Measurements from ENCODE around the gene VASH2. TPM values are rescaled to one million over a fixed set of nuclear protein-coding genes. Genes with fewer than 3 reads are reported as not detected.
"Not testable (repeated sequence)": the region's sequence is repeated elsewhere in the genome, so short reads cannot be mapped to it uniquely, and the experiment has no call there.

VASH2 gene
- total and polyA plus RNA-seq, 2 of the 8 experiments (the other 6 are each of a cell fraction or from before 2014, with no cell fraction given) = 44.0 to 187 TPM

DNA sequence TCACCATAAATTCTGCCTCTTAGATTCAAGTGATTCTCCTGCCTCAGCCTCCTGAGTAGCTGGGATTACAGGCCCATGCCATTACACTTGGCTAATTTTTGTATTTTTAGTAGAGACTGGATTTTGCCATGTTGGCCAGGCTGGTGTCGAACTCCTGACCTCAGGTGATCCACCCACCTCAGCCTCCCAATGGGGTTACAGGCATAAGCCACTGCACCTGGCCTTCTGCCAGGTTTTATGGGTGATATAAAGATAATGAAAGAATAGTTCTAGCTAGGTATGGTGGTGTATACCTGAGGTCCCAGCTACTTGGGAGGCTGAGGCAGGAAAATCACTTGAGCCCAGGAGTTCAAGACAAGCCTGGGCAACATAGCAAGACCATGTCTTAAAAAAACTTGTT, 14.7 kb downstream of the VASH2 start:
- not testable (repeated sequence) for H2BK120ac ChIP-seq (replicated peaks; ENCODE audit: low read depth, low read length); DNase-seq (ENCODE audit: low read depth in 1 of 2, low spot score in 2 of 2); H3K27me3 ChIP-seq (replicated peaks in 1 of 4; ENCODE audit: control insufficient read depth in 3 of 4, extremely low read depth in 1 of 4, insufficient read depth in 3 of 4, low read length in 3 of 4); H3K4me2 ChIP-seq (ENCODE audit: insufficient read depth in 1 of 2, low read depth in 2 of 2, low read length in 2 of 2); H3K56ac ChIP-seq (replicated peaks; ENCODE audit: insufficient read length, low read depth, low read length); H3K23me2 ChIP-seq (ENCODE audit: low read depth, low read length); H3K18ac ChIP-seq (ENCODE audit: extremely low read depth, low read length); H3K9me3 ChIP-seq (ENCODE audit: insufficient read depth in 2 of 2, low read depth in 1 of 2, low read length in 1 of 2); H3K14ac ChIP-seq (ENCODE audit: insufficient read length); H3K79me2 ChIP-seq (ENCODE audit: control insufficient read depth in 1 of 2, insufficient read depth in 2 of 2, low read length in 2 of 2); H2BK5ac ChIP-seq (ENCODE audit: low read depth, low read length); H3K4me3 ChIP-seq (ENCODE audit: extremely low read depth in 1 of 4, insufficient read depth in 2 of 4, low read depth in 3 of 4, low read length in 4 of 4); H2BK12ac ChIP-seq (ENCODE audit: low read depth, low read length); H4K5ac ChIP-seq (ENCODE audit: insufficient read length, low read depth, low read length); FAIRE-seq; H2BK20ac ChIP-seq (ENCODE audit: low read length); H3K79me1 ChIP-seq (ENCODE audit: low read depth, low read length); H3K27ac ChIP-seq (ENCODE audit: low read depth, low read length); H4K91ac ChIP-seq (replicated peaks; ENCODE audit: insufficient read length, low read length); H4K8ac ChIP-seq (ENCODE audit: extremely low read depth, insufficient read depth, low read length); H3K9ac ChIP-seq (replicated peaks in 1 of 4; ENCODE audit: extremely low read depth in 1 of 4, low read depth in 3 of 4, low read length in 3 of 4); H2BK15ac ChIP-seq (ENCODE audit: low read length); H2AK5ac ChIP-seq (ENCODE audit: low read depth, low read length); H2AFZ ChIP-seq (ENCODE audit: low read length); H4K20me1 ChIP-seq (replicated peaks in 1 of 2; ENCODE audit: control insufficient read depth in 1 of 2, insufficient read depth in 2 of 2, low read length in 2 of 2); H3K23ac ChIP-seq (ENCODE audit: insufficient read length); H3K4ac ChIP-seq (replicated peaks; ENCODE audit: insufficient read length, low read depth, low read length)
- CTCF ChIA-PET (ENCODE audit: partially characterized antibody) = interaction anchor here (0.8 to 4.8 kb wide), 8 partner anchors 10 to 49 kb away, joined by 3 to 52 read pairs (median 8); no protein-coding TSS in a partner anchor
- peaks cover 42 to 95% (median 76%) of the 10 kb centered on the region in 4 experiments for H3K36me3 ChIP-seq (ENCODE audit: control insufficient read depth in 2 of 4, insufficient read depth in 4 of 4, low read length in 3 of 4)
- H3K4me1 ChIP-seq (replicated peaks in 1 of 4; ENCODE audit: control insufficient read depth in 3 of 4, insufficient read depth in 4 of 4, low read length in 3 of 4) = peaks cover 0 to 20% (median 8%) of the 10 kb centered on the region in 4 experiments; a peak in 6 of 7 replicates
- 100% methylated on average over 1 of the region's 1 CpG; no CpG with 5 or more reads in 1 of the 2 experiments for WGBS, 2 experiments (ENCODE audit: extremely low coverage in 1 of 2, insufficient coverage in 1 of 2, insufficient read length in 1 of 2, insufficient replicate concordance in 2 of 2, low coverage in 1 of 2, low lambda C conversion rate in 2 of 2, missing lambda C conversion rate in 1 of 2)
- POLR2A ChIA-PET (ENCODE audit: partially characterized antibody) = interaction anchor here (0.9 to 12.7 kb wide), 9 partner anchors 7 to 97 kb away, joined by 3 to 240 read pairs (median 23); partner anchors contain the start of gene VASH2
